Caco-2 (cell line): ENCODE results near the gene OMP. TPM values are rescaled to one million over a fixed set of nuclear protein-coding genes. Genes with fewer than 3 reads are reported as not detected.

Source experiments
- BruUV-seq: library from RNA; stranded (reverse); fragments of 400-500 nt; replicated peaks from 2 replicates; lab custom pipeline; 2021; lab: Mats Ljungman, UMichigan
- CTCF ChIA-PET: fragments of 300-600 bp; sonication (Branson Sonifier 250); formaldehyde crosslinking; loops from one replicate; lab custom pipeline; 2022; ENCODE audit warnings: antibody characterized with exemption; lab: Charles Lee
- POLR2A ChIA-PET: fragments of 300-600 bp; sonication (Branson Sonifier 250); formaldehyde crosslinking; loops from one replicate; lab custom pipeline; 2022; ENCODE audit warnings: antibody characterized with exemption; lab: Charles Lee
- DNase-seq, 2 experiments: peaks; one replicate each; pipeline versions ENCODE4 v3.0.0 to v3.0.0-alpha.2; 2020 to 2022
- H3K27me3 ChIP-seq: replicated peaks from 2 replicates; pipeline ENCODE4 v1.6.0; 2011; ENCODE audit warnings: low read length; ENCODE audit not compliant: control insufficient read depth, insufficient read depth
- H3K36me3 ChIP-seq: 2 replicates; pipeline ENCODE4 v1.5.1; 2011; ENCODE audit warnings: low read length; ENCODE audit not compliant: control insufficient read depth, insufficient read depth
- H3K4me1 ChIP-seq: fragments of 250-450 bp; sonication (Bioruptor Pico); 2 replicates; pipeline ENCODE4 v1.5.1; 2020; ENCODE audit warnings: mild to moderate bottlenecking
- H3K4me3 ChIP-seq: 2 replicates; pipeline ENCODE4 v1.5.1; 2011; ENCODE audit warnings: low read depth, mild to moderate bottlenecking, control low read depth, low read length
- H3K9me3 ChIP-seq: fragments of 250-450 bp; sonication (Bioruptor Pico); 2 replicates; pipeline ENCODE4 v1.5.1; 2020; ENCODE audit warnings: mild to moderate bottlenecking, moderate library complexity
- H3K27ac Mint-ChIP-seq: one replicate; pipeline ENCODE4 v1.8.0; 2022; ENCODE audit warnings: mixed read lengths; ENCODE audit not compliant: unreplicated experiment
- H3K27me3 Mint-ChIP-seq: one replicate; pipeline ENCODE4 v1.8.0; 2022; ENCODE audit warnings: mixed read lengths; ENCODE audit not compliant: insufficient read depth, unreplicated experiment
- H3K36me3 Mint-ChIP-seq: one replicate; pipeline ENCODE4 v1.8.0; 2022; ENCODE audit warnings: mild to moderate bottlenecking, mixed read lengths; ENCODE audit not compliant: insufficient read depth, unreplicated experiment
- H3K4me1 Mint-ChIP-seq: one replicate; pipeline ENCODE4 v1.8.0; 2022; ENCODE audit warnings: low read depth, mixed read lengths; ENCODE audit not compliant: unreplicated experiment
- H3K4me3 Mint-ChIP-seq: one replicate; pipeline ENCODE4 v1.8.0; 2022; ENCODE audit warnings: mild to moderate bottlenecking, moderate library complexity, mixed read lengths; ENCODE audit not compliant: unreplicated experiment
- H3K9me3 Mint-ChIP-seq: one replicate; pipeline ENCODE4 v1.8.0; 2022; ENCODE audit warnings: mixed read lengths; ENCODE audit not compliant: unreplicated experiment
- intact Hi-C: fragments of 100-400 bp; cut with micrococcal nuclease; formaldehyde crosslinking; loops from one replicate; pipeline ENCODE4 v1.10.0; 2022; ENCODE audit not compliant: unreplicated experiment
- total RNA-seq: library from RNA; stranded (reverse); gene quantifications from 2 replicates; pipeline ENCODE4 v1.2.3, GENCODE V29; 2022
- TF ChIP-seq, protein P1 (sequence below), 2 experiments: fragments of 200-600 bp in 1 of 2; IDR thresholded peaks; 1 replicate in 1 of 2; 2 replicates in 1 of 2; pipeline versions ENCODE4 v1.5.1 to v1.8.0; 2011 to 2022; ENCODE audit warnings: antibody characterized with exemption in 1 of 2, control low read depth in 1 of 2, inconsistent platforms in 1 of 2, low read depth in 1 of 2, low read length in 1 of 2, mild to moderate bottlenecking in 1 of 2, moderate library complexity in 1 of 2; ENCODE audit not compliant: insufficient read depth in 1 of 2, severe bottlenecking in 1 of 2, unreplicated experiment in 1 of 2

Gene OMP
- total RNA-seq, 1 experiment from 2014 or later = 0.70 TPM

DNA sequence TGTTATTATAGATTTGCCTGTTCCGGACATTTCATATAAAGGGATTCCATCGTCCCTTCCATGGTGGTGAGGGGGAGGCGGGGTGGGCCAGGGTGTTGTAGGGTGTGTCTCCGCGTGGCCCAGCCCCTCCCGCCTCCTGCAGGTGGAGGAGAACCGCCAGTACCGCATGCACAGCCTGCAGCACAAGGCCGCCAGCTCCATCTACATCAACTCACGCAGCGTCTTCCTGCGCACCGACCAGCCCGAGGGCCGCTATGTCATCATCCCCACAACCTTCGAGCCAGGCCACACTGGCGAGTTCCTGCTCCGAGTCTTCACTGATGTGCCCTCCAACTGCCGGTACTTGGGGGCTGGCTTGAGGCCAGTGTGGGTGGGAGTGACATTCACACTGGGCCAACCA lies 17.9 kb downstream of the OMP start:
- intact Hi-C loops = no loop called here
- no TSS peak for BruUV-seq
- no peak for DNase-seq
- Mint-ChIP-seq H3K4me1 (no peaks in the 10 kb centered on the region), H3K27me3 (no peaks in the 10 kb centered on the region), H3K27ac (no peak overlapping the region), H3K9me3 (no peaks in the 10 kb centered on the region), H3K36me3 (no peaks in the 10 kb centered on the region), H3K4me3 (no peak overlapping the region)
- Histone ChIP-seq H3K27me3 (no peaks in the 10 kb centered on the region), H3K36me3 (no peaks in the 10 kb centered on the region), H3K4me1 (no peaks in the 10 kb centered on the region), H3K9me3 (no peaks in the 10 kb centered on the region), H3K4me3 (no peak overlapping the region)
- CTCF ChIA-PET = no interaction called here
- TF ChIP-seq, protein P1, sequence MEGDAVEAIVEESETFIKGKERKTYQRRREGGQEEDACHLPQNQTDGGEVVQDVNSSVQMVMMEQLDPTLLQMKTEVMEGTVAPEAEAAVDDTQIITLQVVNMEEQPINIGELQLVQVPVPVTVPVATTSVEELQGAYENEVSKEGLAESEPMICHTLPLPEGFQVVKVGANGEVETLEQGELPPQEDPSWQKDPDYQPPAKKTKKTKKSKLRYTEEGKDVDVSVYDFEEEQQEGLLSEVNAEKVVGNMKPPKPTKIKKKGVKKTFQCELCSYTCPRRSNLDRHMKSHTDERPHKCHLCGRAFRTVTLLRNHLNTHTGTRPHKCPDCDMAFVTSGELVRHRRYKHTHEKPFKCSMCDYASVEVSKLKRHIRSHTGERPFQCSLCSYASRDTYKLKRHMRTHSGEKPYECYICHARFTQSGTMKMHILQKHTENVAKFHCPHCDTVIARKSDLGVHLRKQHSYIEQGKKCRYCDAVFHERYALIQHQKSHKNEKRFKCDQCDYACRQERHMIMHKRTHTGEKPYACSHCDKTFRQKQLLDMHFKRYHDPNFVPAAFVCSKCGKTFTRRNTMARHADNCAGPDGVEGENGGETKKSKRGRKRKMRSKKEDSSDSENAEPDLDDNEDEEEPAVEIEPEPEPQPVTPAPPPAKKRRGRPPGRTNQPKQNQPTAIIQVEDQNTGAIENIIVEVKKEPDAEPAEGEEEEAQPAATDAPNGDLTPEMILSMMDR (IDR thresholded peaks at IDR 0.05; ENCODE audit: insufficient read depth in 1 of 2, low read depth in 1 of 2, low read length in 1 of 2, severe bottlenecking in 1 of 2, unreplicated experiment in 1 of 2) = no peak
- POLR2A ChIA-PET = no interaction called here

DNA sequence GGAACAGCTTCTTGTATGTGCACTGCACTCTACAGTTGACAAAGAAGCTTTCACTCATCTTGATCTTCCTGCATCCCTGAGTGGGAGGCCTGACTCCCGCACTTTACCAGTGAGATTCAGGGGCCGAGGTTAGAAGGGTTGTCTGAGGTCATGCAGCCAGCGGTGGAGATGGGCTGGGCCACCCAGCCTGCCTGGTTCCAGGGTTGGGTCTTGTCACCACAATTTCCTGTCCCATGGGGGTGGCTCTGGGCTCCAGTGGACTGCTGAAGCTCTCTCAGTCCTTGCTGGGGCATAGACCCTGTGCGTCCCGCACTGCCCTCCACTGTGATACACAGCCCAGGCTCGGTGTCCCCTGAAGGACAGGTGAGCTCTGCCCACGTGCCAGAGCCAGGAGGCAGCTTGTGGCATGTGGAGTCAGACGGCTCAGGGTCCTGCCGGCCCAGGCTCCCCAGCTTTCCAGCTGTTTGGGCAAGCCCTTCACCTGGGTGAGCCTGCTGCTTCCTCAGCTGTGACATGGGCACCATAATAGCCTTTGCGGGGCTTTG lies 18.5 kb downstream of the OMP start:
- intact Hi-C loops = no loop called here
- Mint-ChIP-seq H3K36me3 (peaks cover 2% of the 10 kb centered on the region), H3K4me1 (no peaks in the 10 kb centered on the region), H3K27me3 (no peaks in the 10 kb centered on the region), H3K4me3 (no peak overlapping the region), H3K9me3 (no peaks in the 10 kb centered on the region), H3K27ac (no peak overlapping the region)
- H3K9me3 ChIP-seq = no peaks in the 10 kb centered on the region
- H3K27me3 ChIP-seq = no peaks in the 10 kb centered on the region
- H3K4me3 ChIP-seq = no peak overlapping the region
- ChIA-PET POLR2A (no interaction called here), CTCF (interaction anchor here (1.3 kb wide), 1 partner anchor 74 kb away, joined by 4 read pairs; no protein-coding TSS in a partner anchor)
- TF ChIP-seq, protein P1 (IDR thresholded peaks at IDR 0.05; ENCODE audit: insufficient read depth in 1 of 2, low read depth in 1 of 2, low read length in 1 of 2, severe bottlenecking in 1 of 2, unreplicated experiment in 1 of 2) = no peak
- no peak for DNase-seq
- H3K36me3 ChIP-seq = no peaks in the 10 kb centered on the region
- no peaks in the 10 kb centered on the region for H3K4me1 ChIP-seq
- BruUV-seq = no TSS peak

- peaks cover 11% of the 10 kb centered on the region for H3K36me3 Mint-ChIP-seq
- TF ChIP-seq, protein P1 (IDR thresholded peaks at IDR 0.05; ENCODE audit: insufficient read depth in 1 of 2, low read depth in 1 of 2, low read length in 1 of 2, severe bottlenecking in 1 of 2, unreplicated experiment in 1 of 2) = peak in 1 of 2 experiments; percentile 5
- DNase-seq = no peak
Observed at GRCh38 chr11:77121876-77122575, 19.4 kb downstream of the OMP start.

More at GRCh38 chr11:77121876-77122575, 19.4 kb downstream of the OMP start:
- no peaks in the 10 kb centered on the region for H3K27me3 ChIP-seq
- Mint-ChIP-seq H3K4me1 (no peaks in the 10 kb centered on the region), H3K27me3 (no peaks in the 10 kb centered on the region), H3K27ac (no peak overlapping the region), H3K9me3 (no peaks in the 10 kb centered on the region), H3K4me3 (no peak overlapping the region)
- H3K9me3 ChIP-seq = no peaks in the 10 kb centered on the region
- no peak overlapping the region for H3K4me3 ChIP-seq
- H3K4me1 ChIP-seq = 0 out of 2 replicates have a peak, but pooled peaks cover 3% of the 10 kb centered on the region
- POLR2A ChIA-PET = no interaction called here
- H3K36me3 ChIP-seq = no peaks in the 10 kb centered on the region
- CTCF ChIA-PET = interaction anchor here (0.5 to 1.3 kb wide), 3 partner anchors 75 to 499 kb away, joined by 3 to 4 read pairs (median 4); no protein-coding TSS in a partner anchor
- no TSS peak for BruUV-seq
- intact Hi-C loops = no loop called here
